Hepatocyte (in vitro differentiated cells): ENCODE measurements around the gene TOGARAM2. TPM values are rescaled to one million over a fixed set of nuclear protein-coding genes. Genes with fewer than 3 reads are reported as not detected.

Experiments
- DNase-seq: peaks from one replicate; pipeline ENCODE4 v3.0.0-alpha.2; 2016; ENCODE audit warnings: low spot score
- H2AFZ ChIP-seq: fragments of 200-600 bp; sonication (generic); 2 replicates; pipeline ENCODE4 v1.6.0; 2016; ENCODE audit warnings: antibody characterized with exemption, mild to moderate bottlenecking
- H3K27ac ChIP-seq: fragments of 200-600 bp; sonication (generic); 2 replicates; pipeline ENCODE4 v1.5.1; 2016; ENCODE audit warnings: mild to moderate bottlenecking
- H3K27me3 ChIP-seq: fragments of 200-600 bp; sonication (generic); 2 replicates; pipeline ENCODE4 v1.6.1; 2016
- H3K36me3 ChIP-seq: fragments of 200-600 bp; sonication (generic); replicated peaks from 2 replicates; pipeline ENCODE4 v1.5.1; 2016; ENCODE audit warnings: low read depth; ENCODE audit not compliant: insufficient read depth
- H3K4me1 ChIP-seq: fragments of 200-600 bp; sonication (generic); 2 replicates; pipeline ENCODE4 v1.5.1; 2016; ENCODE audit warnings: mild to moderate bottlenecking, moderate library complexity; ENCODE audit not compliant: insufficient read depth
- H3K4me2 ChIP-seq: fragments of 200-600 bp; sonication (generic); 2 replicates; pipeline ENCODE4 v1.6.0; 2016
- H3K4me3 ChIP-seq: fragments of 200-600 bp; sonication (generic); 2 replicates; pipeline ENCODE4 v1.5.1; 2016; ENCODE audit warnings: mild to moderate bottlenecking
- H3K79me2 ChIP-seq: fragments of 200-600 bp; sonication (generic); 2 replicates; pipeline ENCODE4 v1.6.0; 2017; ENCODE audit warnings: mild to moderate bottlenecking
- H3K9me2 ChIP-seq: fragments of 200-600 bp; sonication (generic); replicated peaks from 2 replicates; pipeline ENCODE4 v1.6.0; 2017; ENCODE audit warnings: mild to moderate bottlenecking; ENCODE audit not compliant: insufficient read depth
- H3K9me3 ChIP-seq: fragments of 200-600 bp; sonication (generic); 2 replicates; pipeline ENCODE4 v1.5.1; 2016; ENCODE audit warnings: low read depth, mild to moderate bottlenecking
- H4K20me1 ChIP-seq: fragments of 200-600 bp; sonication (generic); 2 replicates; pipeline ENCODE4 v1.6.0; 2016; ENCODE audit warnings: mild to moderate bottlenecking; ENCODE audit not compliant: insufficient read depth, poor library complexity, severe bottlenecking
- EZH2 ChIP-seq: fragments of 200-600 bp; sonication (generic); IDR thresholded peaks from 2 replicates; pipeline ENCODE4 v1.6.1; 2016; ENCODE audit warnings: antibody characterized with exemption, mild to moderate bottlenecking, borderline replicate concordance
- EZH2phosphoT487 ChIP-seq: fragments of 200-600 bp; sonication (generic); IDR thresholded peaks from one replicate; pipeline ENCODE4 v1.6.1; 2018; ENCODE audit warnings: antibody characterized with exemption, mild to moderate bottlenecking, low read depth, moderate library complexity; ENCODE audit not compliant: unreplicated experiment, severe bottlenecking
- WGBS: methylation state at CpG from one replicate; pipeline ENCODE4 v1.1.6; 2016; ENCODE audit warnings: low lambda C conversion rate; ENCODE audit errors: missing lambda C conversion rate; 5-methylcytosine and 5-hydroxymethylcytosine counted together
- polyA plus RNA-seq: library from polyadenylated mRNA; unstranded; fragments of >200 nt; fragmentation: Nextera tagmentation; extraction: Ambion mirVana; gene quantifications from 2 replicates; pipeline ENCODE4 v1.2.1, GENCODE V29; 2016
- total RNA-seq: library from RNA; depleted of rRNA; stranded (reverse); fragments of >200 nt; gene quantifications from 2 replicates; pipeline ENCODE4 v1.2.3, GENCODE V29; 2014
- TF ChIP-seq, protein P1 (sequence below): fragments of 200-600 bp; sonication (generic); IDR thresholded peaks from 2 replicates; pipeline ENCODE4 v1.5.1; 2016; ENCODE audit warnings: antibody characterized with exemption, mild to moderate bottlenecking; ENCODE audit not compliant: poor library complexity

The TOGARAM2 gene
- total and polyA plus RNA-seq, 2 experiments from 2014 or later = 0.47 to 1.3 TPM

DNA sequence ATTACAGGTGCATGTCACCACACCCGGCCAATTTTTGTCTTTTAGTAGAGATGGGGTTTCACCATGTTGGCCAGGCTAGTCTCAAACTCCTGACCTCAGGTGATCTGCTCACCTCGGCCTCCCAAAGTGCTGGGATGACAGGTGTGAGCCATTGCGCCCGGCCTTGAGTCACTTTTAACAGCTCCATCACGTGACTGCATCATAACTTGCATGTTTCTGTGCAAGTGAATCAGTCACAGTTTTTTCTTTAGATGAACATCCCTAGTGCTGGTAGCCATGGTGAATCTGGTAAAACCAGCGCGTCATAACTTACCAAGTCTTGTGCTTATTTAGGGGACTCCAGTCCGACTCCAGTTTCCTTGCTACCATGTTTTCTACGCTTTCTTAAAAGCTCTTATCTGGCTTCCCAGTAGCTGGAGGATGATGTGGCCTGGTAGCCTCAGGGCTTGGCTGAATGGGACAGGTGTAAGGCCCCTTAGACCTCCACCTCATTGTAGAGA is 60.1 kb downstream of the TOGARAM2 start:
- no peaks in the 10 kb centered on the region for H4K20me1 ChIP-seq
- no peak for DNase-seq
- TF ChIP-seq EZH2 (no peak), EZH2phosphoT487 (no peak)
- TF ChIP-seq, protein P1, sequence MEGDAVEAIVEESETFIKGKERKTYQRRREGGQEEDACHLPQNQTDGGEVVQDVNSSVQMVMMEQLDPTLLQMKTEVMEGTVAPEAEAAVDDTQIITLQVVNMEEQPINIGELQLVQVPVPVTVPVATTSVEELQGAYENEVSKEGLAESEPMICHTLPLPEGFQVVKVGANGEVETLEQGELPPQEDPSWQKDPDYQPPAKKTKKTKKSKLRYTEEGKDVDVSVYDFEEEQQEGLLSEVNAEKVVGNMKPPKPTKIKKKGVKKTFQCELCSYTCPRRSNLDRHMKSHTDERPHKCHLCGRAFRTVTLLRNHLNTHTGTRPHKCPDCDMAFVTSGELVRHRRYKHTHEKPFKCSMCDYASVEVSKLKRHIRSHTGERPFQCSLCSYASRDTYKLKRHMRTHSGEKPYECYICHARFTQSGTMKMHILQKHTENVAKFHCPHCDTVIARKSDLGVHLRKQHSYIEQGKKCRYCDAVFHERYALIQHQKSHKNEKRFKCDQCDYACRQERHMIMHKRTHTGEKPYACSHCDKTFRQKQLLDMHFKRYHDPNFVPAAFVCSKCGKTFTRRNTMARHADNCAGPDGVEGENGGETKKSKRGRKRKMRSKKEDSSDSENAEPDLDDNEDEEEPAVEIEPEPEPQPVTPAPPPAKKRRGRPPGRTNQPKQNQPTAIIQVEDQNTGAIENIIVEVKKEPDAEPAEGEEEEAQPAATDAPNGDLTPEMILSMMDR = no peak
- H3K4me1 ChIP-seq = no peaks in the 10 kb centered on the region
- H3K79me2 ChIP-seq = no peaks in the 10 kb centered on the region
- H3K4me2 ChIP-seq = no peak overlapping the region
- no peak overlapping the region for H3K4me3 ChIP-seq
- no peak overlapping the region for H3K27ac ChIP-seq
- H3K9me3 ChIP-seq = no peaks in the 10 kb centered on the region
- 91% methylated on average over 9 of the region's 9 CpGs for WGBS
- no peaks in the 10 kb centered on the region for H3K36me3 ChIP-seq
- H2AFZ ChIP-seq = no peak overlapping the region
- no peaks in the 10 kb centered on the region for H3K27me3 ChIP-seq
- H3K9me2 ChIP-seq = no peaks in the 10 kb centered on the region

DNA sequence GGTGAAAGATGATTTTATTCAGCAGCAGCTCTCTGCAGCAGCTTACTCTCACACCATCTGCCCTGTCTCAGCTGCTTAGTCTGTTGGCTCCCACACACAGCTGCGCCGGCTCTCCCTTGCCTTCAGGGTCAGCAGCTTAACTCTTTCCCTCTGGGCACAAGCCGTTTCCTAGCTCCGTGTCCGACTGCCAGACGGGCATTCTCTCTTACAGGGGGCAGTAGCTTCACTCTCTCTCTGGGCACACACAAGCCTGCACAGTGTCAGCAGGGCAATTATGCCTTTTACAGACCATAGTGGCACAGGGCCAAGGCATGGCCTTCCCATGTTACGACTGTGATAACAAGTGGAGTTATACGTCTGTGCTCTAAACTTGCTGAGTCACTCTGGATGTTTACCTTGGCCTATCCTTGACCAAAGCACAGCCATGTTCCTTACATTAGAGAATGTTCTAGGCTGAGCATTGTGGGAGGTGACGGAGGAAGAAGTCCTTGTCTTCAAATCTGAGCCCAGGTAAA is 61.5 kb downstream of the TOGARAM2 start:
- H3K4me1 ChIP-seq = no peaks in the 10 kb centered on the region
- H3K9me3 ChIP-seq = no peaks in the 10 kb centered on the region
- H4K20me1 ChIP-seq = no peaks in the 10 kb centered on the region
- DNase-seq = no peak
- H3K27ac ChIP-seq = no peak overlapping the region
- H2AFZ ChIP-seq = no peak overlapping the region
- WGBS = 55% methylated on average over 9 of the region's 9 CpGs
- H3K4me3 ChIP-seq = no peak overlapping the region
- no peaks in the 10 kb centered on the region for H3K79me2 ChIP-seq
- H3K4me2 ChIP-seq = no peak overlapping the region
- TF ChIP-seq, protein P1 = no peak
- no peak for TF ChIP-seq EZH2
- no peak for TF ChIP-seq EZH2phosphoT487
- H3K27me3 ChIP-seq = no peaks in the 10 kb centered on the region
- H3K9me2 ChIP-seq = no peaks in the 10 kb centered on the region
- H3K36me3 ChIP-seq = no peaks in the 10 kb centered on the region

DNA sequence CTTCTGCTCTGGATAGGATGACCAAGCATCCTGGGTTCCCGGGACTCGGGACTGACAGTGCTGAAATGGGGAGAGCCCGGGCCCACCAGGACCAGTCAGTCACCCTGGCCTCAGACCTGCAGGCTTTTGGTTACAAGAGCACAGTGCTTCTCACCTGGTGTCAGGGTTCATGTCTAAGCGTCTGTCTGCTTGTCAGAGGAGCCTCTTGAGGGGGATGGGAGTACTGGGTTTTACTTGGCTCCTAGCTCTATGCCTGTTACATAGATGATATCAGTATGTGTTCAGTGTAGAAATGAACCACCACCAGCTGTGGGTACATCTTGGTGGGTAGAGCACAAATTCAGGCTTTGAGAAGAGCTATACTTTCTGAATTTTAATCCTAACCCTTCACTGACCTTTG is 63.4 kb downstream of the TOGARAM2 start:
- TF ChIP-seq EZH2 = no peak
- TF ChIP-seq, protein P1 = no peak
- TF ChIP-seq EZH2phosphoT487 = no peak
- no peak overlapping the region for H3K27ac ChIP-seq
- DNase-seq = no peak
- H3K4me3 ChIP-seq = no peak overlapping the region
- H3K4me1 ChIP-seq = no peaks in the 10 kb centered on the region
- H3K9me2 ChIP-seq = no peaks in the 10 kb centered on the region
- no peaks in the 10 kb centered on the region for H3K27me3 ChIP-seq
- H3K4me2 ChIP-seq = no peak overlapping the region
- H3K9me3 ChIP-seq = no peaks in the 10 kb centered on the region
- 89% methylated on average over 4 of the region's 4 CpGs for WGBS
- H4K20me1 ChIP-seq = no peaks in the 10 kb centered on the region
- no peaks in the 10 kb centered on the region for H3K79me2 ChIP-seq
- no peak overlapping the region for H2AFZ ChIP-seq
- H3K36me3 ChIP-seq = no peaks in the 10 kb centered on the region

DNA sequence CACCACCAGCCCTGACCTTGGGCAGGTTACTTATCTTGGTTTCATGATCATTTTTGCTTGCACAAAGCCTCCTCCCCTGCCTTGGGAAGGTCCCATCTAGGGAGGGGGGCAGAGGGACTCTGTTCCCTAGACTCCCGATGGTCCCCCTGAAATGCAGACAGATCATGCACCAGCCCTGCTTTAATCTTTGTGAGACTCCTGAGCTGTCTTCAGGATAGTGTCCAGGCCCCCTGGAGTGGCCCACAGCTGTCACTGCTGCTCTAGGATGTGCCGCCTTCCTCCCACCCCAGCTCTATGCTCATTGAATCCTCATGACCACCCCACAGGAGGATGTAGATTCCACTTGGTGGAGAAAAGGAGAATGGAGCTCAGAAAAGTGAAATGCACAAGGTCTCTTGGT is 65.2 kb downstream of the TOGARAM2 start:
- no peaks in the 10 kb centered on the region for H3K36me3 ChIP-seq
- no peak overlapping the region for H3K4me2 ChIP-seq
- no peak overlapping the region for H3K27ac ChIP-seq
- no peak overlapping the region for H3K4me3 ChIP-seq
- H3K27me3 ChIP-seq = no peaks in the 10 kb centered on the region
- 82% methylated on average over 2 of the region's 2 CpGs for WGBS
- H3K4me1 ChIP-seq = no peaks in the 10 kb centered on the region
- H3K9me2 ChIP-seq = no peaks in the 10 kb centered on the region
- no peaks in the 10 kb centered on the region for H3K79me2 ChIP-seq
- DNase-seq = no peak
- no peak overlapping the region for H2AFZ ChIP-seq
- no peaks in the 10 kb centered on the region for H3K9me3 ChIP-seq
- H4K20me1 ChIP-seq = no peaks in the 10 kb centered on the region
- TF ChIP-seq, protein P1 = no peak
- TF ChIP-seq EZH2 (no peak), EZH2phosphoT487 (no peak)
